AG04449 (cell line): ENCODE measurements around the gene PRPF40B.
"Not testable (repeated sequence)": the region's sequence is repeated elsewhere in the genome, so short reads cannot be mapped to it uniquely, and the experiment has no call there.

ENCODE experiments used
- CTCF ChIA-PET: fragments of 350-600 bp; formaldehyde crosslinking; extraction: SDS; loops from one replicate; lab custom pipeline; 2021; ENCODE audit warnings: antibody characterized with exemption; lab: Yijun Ruan, JAX
- POLR2A ChIA-PET: fragments of 400-600, 350-600 bp; formaldehyde crosslinking; extraction: SDS; loops from one replicate; lab custom pipeline; 2020; ENCODE audit warnings: antibody characterized with exemption, inconsistent platforms; lab: Yijun Ruan, JAX
- DNase-seq: peaks from one replicate; pipeline ENCODE4 v3.0.0-alpha.2; 2010; ENCODE audit warnings: low read depth, low spot score
- H3K4me3 ChIP-seq: 2 replicates; pipeline ENCODE4 v1.5.1; 2011; ENCODE audit warnings: low read depth, mild to moderate bottlenecking, control low read depth, low read length
- TF ChIP-seq, protein P1 (sequence below): IDR thresholded peaks from one replicate; pipeline ENCODE4 v1.5.1; 2011; ENCODE audit warnings: mild to moderate bottlenecking, moderate library complexity, low read length, control low read depth, inconsistent platforms; ENCODE audit not compliant: insufficient read depth; ENCODE audit errors: missing control alignments

Gene PRPF40B

DNA sequence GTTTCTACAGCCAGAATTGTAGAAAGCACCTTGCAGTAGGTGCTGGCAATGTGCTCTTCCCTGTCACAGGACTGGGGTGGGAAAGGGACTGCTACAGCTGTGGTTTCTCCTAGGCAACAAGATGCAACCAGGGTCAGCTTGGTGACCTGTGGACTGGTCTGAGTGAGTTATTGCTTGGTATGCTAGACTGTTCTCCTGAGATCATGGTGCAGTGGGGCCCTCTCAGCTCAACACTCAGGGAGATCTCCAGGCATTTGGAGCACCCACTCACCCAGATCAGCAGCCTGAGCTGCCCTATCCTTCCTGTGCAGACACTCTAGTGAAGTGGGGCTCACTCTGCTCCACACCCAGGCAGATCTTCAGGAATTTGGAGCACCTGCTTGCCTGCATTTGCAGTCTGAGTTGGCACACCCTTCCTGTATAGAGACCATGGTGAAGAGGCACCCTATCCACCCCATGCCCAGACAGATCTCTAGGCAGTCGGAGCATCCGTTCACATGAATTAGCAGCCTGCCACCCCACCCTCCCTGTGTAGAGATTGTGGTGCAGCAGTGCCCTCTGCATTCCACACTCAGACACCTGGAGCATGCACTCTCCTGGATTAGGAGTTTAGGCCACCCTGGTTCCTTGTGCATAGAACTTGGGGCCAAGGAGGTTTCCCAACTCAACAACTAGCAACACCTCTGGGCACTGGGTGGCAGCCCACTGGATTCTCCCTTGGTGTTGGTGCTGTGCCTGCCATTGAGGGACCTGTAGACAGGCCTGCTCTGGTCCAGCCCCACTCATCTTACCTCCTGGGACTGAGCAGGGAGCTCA, 14.1 kb upstream of the PRPF40B start:
- ChIA-PET CTCF (interaction anchor here (0.8 to 3.5 kb wide), 4 partner anchors 14 to 132 kb away, joined by 3 to 11 read pairs (median 4); partner anchors contain the start of genes PRPF40B and TMBIM6), POLR2A (no interaction called here)
- TF ChIP-seq, protein P1, sequence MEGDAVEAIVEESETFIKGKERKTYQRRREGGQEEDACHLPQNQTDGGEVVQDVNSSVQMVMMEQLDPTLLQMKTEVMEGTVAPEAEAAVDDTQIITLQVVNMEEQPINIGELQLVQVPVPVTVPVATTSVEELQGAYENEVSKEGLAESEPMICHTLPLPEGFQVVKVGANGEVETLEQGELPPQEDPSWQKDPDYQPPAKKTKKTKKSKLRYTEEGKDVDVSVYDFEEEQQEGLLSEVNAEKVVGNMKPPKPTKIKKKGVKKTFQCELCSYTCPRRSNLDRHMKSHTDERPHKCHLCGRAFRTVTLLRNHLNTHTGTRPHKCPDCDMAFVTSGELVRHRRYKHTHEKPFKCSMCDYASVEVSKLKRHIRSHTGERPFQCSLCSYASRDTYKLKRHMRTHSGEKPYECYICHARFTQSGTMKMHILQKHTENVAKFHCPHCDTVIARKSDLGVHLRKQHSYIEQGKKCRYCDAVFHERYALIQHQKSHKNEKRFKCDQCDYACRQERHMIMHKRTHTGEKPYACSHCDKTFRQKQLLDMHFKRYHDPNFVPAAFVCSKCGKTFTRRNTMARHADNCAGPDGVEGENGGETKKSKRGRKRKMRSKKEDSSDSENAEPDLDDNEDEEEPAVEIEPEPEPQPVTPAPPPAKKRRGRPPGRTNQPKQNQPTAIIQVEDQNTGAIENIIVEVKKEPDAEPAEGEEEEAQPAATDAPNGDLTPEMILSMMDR, result no peak
- no peak for DNase-seq
- H3K4me3 ChIP-seq, result no peak overlapping the region

DNA sequence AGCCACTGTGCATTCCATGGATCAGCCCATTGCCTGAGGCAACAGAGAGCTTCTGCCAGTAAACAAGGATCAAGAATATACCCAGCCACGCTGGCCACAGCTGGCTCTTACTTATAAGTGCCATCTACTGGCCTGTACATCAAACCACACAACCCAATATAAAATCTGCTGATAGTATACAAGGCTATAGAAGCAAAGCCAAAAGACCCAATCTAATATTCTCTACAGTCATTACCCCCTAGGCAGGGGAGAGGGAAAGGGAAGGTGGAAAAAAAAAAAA, 13.5 kb upstream of the PRPF40B start:
- ChIA-PET CTCF (interaction anchor here (0.8 to 3.5 kb wide), 4 partner anchors 13 to 131 kb away, joined by 3 to 11 read pairs (median 4); partner anchors contain the start of genes PRPF40B and TMBIM6), POLR2A (no interaction called here)
- TF ChIP-seq, protein P1, result no peak
- H3K4me3 ChIP-seq, result no peak overlapping the region
- DNase-seq, result no peak

DNA sequence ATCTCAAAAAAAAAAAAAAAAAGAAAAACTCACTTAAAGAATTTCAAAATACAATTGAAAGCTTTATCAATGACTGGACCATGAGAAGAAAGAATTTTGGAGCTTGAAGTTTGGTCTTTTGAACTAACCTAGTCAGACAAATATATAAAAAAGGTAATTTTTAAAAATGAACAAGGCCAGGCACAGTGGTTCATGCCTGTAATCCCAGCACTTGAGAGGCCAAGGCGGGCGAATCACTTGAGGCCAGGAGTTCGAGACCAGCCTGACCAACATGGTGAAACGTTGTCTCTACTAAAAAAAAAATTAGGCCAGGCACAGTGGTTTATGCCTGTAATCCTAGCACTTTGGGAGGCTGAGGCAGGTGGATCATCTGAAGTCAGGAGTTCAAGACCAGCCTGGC, 12.6 kb upstream of the PRPF40B start:
- DNase-seq, POLR2A ChIA-PET, H3K4me3 ChIP-seq: not testable (repeated sequence)
- CTCF ChIA-PET, result interaction anchor here (1.2 to 3.5 kb wide), 3 partner anchors 12 to 130 kb away, joined by 4 to 11 read pairs (median 8); partner anchors contain the start of genes PRPF40B and TMBIM6

DNA sequence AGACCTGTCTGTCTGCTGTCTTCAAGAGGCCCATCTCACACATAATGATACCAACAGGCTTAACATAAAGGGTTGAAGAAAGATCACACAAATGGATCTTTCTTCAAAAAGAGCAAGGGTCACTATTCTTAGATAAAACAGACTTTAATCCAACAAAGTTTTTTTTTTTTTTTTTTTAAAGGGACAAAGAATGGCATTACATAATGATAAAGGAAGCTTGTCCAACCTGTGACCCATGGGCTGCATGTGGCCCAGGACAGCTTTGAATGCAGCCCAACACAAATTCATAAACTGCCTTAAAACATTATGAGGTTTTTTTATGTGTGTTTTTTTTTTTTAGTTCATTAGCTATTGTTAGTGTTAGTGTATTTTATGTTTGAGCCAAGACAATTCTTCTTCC, 11.2 kb upstream of the PRPF40B start:
- ChIA-PET CTCF (interaction anchor here (1.0 to 3.5 kb wide), 3 partner anchors 11 to 33 kb away, joined by 3 to 11 read pairs (median 8); partner anchors contain the start of gene PRPF40B), POLR2A (interaction anchor here (0.7 kb wide), 1 partner anchor 348 kb away, joined by 4 read pairs; no protein-coding TSS in a partner anchor)
- DNase-seq, result no peak
- TF ChIP-seq, protein P1, result no peak
- no peak overlapping the region for H3K4me3 ChIP-seq

DNA sequence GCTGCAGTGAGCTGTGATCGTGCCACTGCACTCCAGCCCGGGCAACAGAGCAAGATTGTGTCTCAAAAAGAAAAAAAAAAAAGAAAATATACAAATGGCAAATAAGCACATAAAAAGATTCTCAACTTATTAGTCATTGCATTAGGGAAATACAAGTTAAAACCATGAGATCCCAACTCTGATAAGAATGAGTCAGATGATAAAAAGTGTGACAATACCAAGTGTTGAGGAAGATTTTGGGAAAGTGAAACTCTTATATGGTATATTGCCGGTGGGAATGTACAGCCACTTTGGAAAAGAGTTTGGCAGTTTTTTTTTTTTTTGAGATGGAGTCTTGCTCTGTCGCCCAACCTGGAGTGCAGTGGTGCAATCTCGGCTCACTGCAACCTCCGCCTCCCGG, 7.6 kb upstream of the PRPF40B start:
- POLR2A ChIA-PET, result interaction anchor here (1.2 kb wide), 1 partner anchor 13 kb away, joined by 3 read pairs; no protein-coding TSS in a partner anchor
- no peak for DNase-seq
- H3K4me3 ChIP-seq, result no peak overlapping the region
- TF ChIP-seq, protein P1, result no peak
- CTCF ChIA-PET, result interaction anchor here (1.2 kb wide), 1 partner anchor 22 kb away, joined by 3 read pairs; no protein-coding TSS in a partner anchor

DNA sequence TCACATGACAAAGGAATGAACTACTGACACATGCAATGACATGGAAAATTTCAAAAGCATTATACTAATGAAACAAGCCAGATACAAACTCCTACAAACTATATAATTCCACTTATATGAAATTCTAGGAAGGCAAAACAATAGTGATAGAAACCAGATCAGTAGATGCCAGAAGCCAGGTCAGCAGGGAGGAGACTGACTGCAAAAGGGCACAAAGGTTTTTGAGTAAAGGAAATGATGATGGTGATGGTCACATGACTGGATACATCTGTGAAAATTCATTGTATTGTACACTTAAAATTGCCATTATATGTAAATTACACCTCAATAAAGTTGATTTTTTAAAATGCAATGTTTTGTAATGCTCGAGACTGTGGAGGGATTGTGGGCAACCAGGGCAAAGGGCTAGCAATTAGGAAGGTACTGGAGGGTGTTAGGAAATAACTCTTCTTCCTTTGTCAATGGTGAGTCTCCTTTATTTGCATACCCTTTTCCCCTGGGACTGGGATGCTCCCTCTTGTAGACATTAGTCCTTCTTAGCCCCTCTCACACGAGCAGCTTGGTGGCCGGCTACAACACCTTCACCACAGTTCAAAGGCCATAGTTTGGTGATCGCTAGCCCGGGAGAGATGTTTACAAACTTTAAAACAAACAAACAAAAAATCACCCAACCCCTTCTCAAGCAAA, 6.7 kb upstream of the PRPF40B start:
- no peak for DNase-seq
- POLR2A ChIA-PET, result no interaction called here
- CTCF ChIA-PET, result no interaction called here
- TF ChIP-seq, protein P1, result no peak
- H3K4me3 ChIP-seq, result no peak overlapping the region
